HG03064 (cell line): ENCODE measurements around the gene MYRF.

ENCODE experiments used
- ATAC-seq: cut with Tn5 transposase; IDR thresholded peaks from one replicate; pipeline ENCODE4 v1.9.1; 2021; ENCODE audit warnings: low read depth; ENCODE audit not compliant: unreplicated experiment

The MYRF gene

DNA sequence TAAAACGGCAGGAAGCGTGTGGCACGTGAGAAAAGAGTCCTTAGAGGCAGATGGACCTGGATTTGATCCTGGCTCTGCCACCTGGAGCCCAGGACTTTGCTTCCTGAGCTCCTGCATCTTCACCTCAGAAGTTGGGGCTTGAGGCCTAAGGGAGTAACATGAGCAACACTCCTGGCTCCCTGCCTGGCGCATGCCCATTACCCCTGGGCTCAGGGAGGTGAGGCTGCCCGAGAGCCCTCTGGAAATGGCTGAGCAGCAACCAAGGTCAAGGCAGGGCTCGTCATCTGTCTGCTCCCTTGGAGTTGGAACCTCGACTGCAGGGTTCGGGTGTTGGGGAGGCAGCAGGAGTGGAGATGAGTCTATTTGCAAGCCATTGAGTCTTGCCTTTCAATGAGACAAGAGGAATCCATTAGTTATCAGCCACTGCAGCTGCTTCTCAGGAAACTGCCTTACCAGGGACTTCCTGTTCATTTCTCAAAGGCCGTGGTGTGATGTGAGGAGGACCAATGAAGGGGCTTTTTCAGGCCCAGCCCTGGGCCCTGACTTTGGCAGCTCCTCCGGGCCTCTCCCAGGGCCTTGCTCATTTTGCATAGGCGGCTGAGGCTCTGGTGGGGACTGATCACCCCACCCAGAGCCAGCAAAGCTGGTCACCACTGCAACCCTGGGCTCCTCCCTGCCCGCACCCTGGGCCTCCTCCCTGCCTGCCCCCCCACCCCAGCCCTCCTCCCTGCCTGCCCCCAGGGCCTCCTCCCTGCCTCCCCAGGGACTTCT, 82.0 kb downstream of the MYRF start:
- peak; percentile 76 for ATAC-seq

DNA sequence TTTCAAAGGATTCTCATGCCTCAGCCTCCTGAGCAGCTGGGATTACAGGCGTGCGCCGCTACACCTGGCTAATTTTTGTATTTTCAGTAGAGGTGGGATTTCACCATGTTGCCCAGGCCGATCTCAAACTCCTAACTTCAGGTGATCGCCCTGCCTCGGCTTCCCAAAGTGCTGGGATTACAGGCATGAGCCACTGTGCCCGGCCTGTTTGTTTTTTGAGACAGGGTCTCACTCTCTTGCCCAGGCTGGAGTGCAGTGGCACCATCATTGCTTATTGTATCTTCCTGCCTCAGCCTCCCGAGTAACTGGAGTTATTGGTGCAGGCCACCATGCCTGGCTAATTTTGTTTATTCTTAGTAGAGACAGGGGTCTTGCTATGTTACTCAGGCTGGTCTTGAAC, 83.8 kb downstream of the MYRF start:
- no peak for ATAC-seq

DNA sequence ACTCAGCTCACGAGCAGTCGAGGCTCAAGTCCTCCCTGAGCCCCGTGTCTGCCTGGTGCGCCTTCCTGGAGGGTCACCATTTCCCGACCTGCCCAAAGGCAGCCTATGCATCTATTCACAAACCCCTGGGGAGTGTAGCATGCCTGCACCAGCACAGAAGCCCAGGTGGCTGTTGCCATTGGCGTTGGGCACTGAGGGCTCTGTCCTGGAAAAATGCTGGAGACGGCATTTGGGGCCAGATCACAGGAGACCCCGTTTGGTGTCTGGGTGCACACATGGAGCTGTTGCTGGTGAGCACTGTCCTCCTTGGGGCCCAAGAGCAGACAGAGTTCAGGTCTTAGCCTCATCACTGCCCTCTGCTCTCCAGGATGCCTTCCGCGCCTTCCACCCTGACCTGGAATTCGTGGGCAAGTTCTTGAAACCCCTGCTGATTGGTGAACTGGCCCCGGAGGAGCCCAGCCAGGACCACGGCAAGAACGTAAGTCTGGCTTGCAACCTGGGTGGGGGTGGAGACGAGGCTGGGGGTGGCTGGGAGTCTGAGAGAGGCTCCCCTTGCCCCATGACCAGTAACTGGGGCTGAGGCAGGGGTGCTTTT, 85.1 kb downstream of the MYRF start:
- no peak for ATAC-seq
